A673 (cell line): ENCODE results near the gene RGR.

Experiments
- CTCF ChIP-seq: fragments of 300-800, 200-600 bp; sonication (generic); conservative IDR thresholded peaks from 2 replicates; pipeline ENCODE4 v1.5.1; 2017; ENCODE audit warnings: low read depth, mild to moderate bottlenecking, antibody characterized with exemption, low read length, moderate library complexity, mixed read lengths
- EZH2 ChIP-seq: fragments of 200-600 bp; sonication (generic); IDR thresholded peaks from 2 replicates; pipeline ENCODE4 v1.6.1; 2017; ENCODE audit warnings: borderline replicate concordance, low read depth, mild to moderate bottlenecking, mixed read lengths, antibody characterized with exemption, low read length; ENCODE audit not compliant: poor library complexity, severe bottlenecking

- no peak for TF ChIP-seq CTCF
- TF ChIP-seq EZH2: no peak
Measured at GRCh38 chr10:84208023-84208422, 36.8 kb upstream of the RGR start.
